Jurkat, Clone E6-1 (cell line): Measurements from ENCODE around the gene DCTPP1.

ENCODE experiments used
- DNase-seq: peaks from one replicate; pipeline ENCODE4 v3.0.0-alpha.2; 2011; ENCODE audit warnings: low read depth, low spot score
- H3K4me3 ChIP-seq: 2 replicates; pipeline ENCODE4 v1.5.1; 2011; ENCODE audit warnings: mild to moderate bottlenecking, low read length, control low read depth, moderate library complexity

The DCTPP1 gene

GRCh38 chr16:30417529-30418349 is 12.1 kb downstream of the DCTPP1 start:
- DNase-seq, result peak; percentile 80
- peak overlapping the region; percentile 32 for H3K4me3 ChIP-seq

- no peak overlapping the region for H3K4me3 ChIP-seq
- DNase-seq, result no peak
These were observed 13.0 kb downstream of the DCTPP1 start for GRCh38 chr16:30416624-30417528.

- H3K4me3 ChIP-seq, result no peak overlapping the region
- DNase-seq, result no peak
These were observed 13.7 kb downstream of the DCTPP1 start for GRCh38 chr16:30416047-30416603.

- no peak for DNase-seq
- no peak overlapping the region for H3K4me3 ChIP-seq
These were observed 15.7 kb downstream of the DCTPP1 start for GRCh38 chr16:30414159-30414558.

- H3K4me3 ChIP-seq, result no peak overlapping the region
- no peak for DNase-seq
These were observed 16.6 kb downstream of the DCTPP1 start for GRCh38 chr16:30413112-30413806.

- peak; percentile 81 for DNase-seq
- H3K4me3 ChIP-seq, result no peak overlapping the region
These were observed 20.4 kb downstream of the DCTPP1 start for GRCh38 chr16:30409125-30410060.

GRCh38 chr16:30407804-30408534 is 21.9 kb downstream of the DCTPP1 start:
- no peak for DNase-seq
- peak overlapping the region; percentile 74 for H3K4me3 ChIP-seq

GRCh38 chr16:30407102-30407803 is 22.6 kb downstream of the DCTPP1 start, which contains the start of gene ZNF771:
Gene ZNF771 (plus strand): TSS chr16:30407606. CDS start chr16:30408054, 448 bp downstream.
- H3K4me3 ChIP-seq, result peak within 1 kb of the TSS; percentile 74
- peak; percentile 67 for DNase-seq

GRCh38 chr16:30406795-30407101 is 23.1 kb downstream of the DCTPP1 start:
- H3K4me3 ChIP-seq, result peak overlapping the region; percentile 74
- no peak for DNase-seq

GRCh38 chr16:30401768-30402425 is 27.9 kb downstream of the DCTPP1 start:
- no peak for DNase-seq
- H3K4me3 ChIP-seq, result no peak overlapping the region

- peak overlapping the region; percentile 18 for H3K4me3 ChIP-seq
- DNase-seq, result no peak
These were observed 30.2 kb downstream of the DCTPP1 start for GRCh38 chr16:30399435-30400186.

- DNase-seq, result no peak
- no peak overlapping the region for H3K4me3 ChIP-seq
These were observed 31.0 kb downstream of the DCTPP1 start for GRCh38 chr16:30398661-30399434.

- H3K4me3 ChIP-seq, result no peak overlapping the region
- DNase-seq, result no peak
These were observed 31.8 kb downstream of the DCTPP1 start for GRCh38 chr16:30397776-30398660.

GRCh38 chr16:30397056-30397455 is 32.8 kb downstream of the DCTPP1 start:
- no peak overlapping the region for H3K4me3 ChIP-seq
- no peak for DNase-seq
